Activated B cell treated with CpG ODN at 0.5 μM for 24 hours (primary cell): ENCODE measurements around the gene WFDC8. TPM values are rescaled to one million over a fixed set of nuclear protein-coding genes. Genes with fewer than 3 reads are reported as not detected.

ENCODE experiments used
- ATAC-seq: fragments of 200-7000 bp; cut with Tn5 transposase; one replicate; pipeline ENCODE4 v1.10.0; 2021; ENCODE audit warnings: low read depth, mild to moderate bottlenecking, moderate library complexity
- CTCF ChIA-PET: fragments of 350-600 bp; sonication (Branson Sonifier 250); formaldehyde crosslinking; loops from one replicate; lab custom pipeline; 2021; ENCODE audit warnings: antibody characterized with exemption; lab: Charles Lee
- POLR2A ChIA-PET: fragments of 350-600 bp; sonication (Branson Sonifier 250); formaldehyde crosslinking; loops from one replicate; lab custom pipeline; 2021; ENCODE audit warnings: antibody characterized with exemption; lab: Charles Lee
- DNase-seq: peaks from one replicate; pipeline ENCODE4 v3.0.0; 2022
- H3K27ac Mint-ChIP-seq: one replicate; pipeline ENCODE4 v1.8.0; 2020; ENCODE audit warnings: mixed read lengths
- H3K27me3 Mint-ChIP-seq: one replicate; pipeline ENCODE4 v1.8.0; 2021; ENCODE audit warnings: mixed read lengths
- H3K36me3 Mint-ChIP-seq: one replicate; pipeline ENCODE4 v1.8.0; 2021; ENCODE audit warnings: low read depth, mixed read lengths
- H3K4me1 Mint-ChIP-seq: one replicate; pipeline ENCODE4 v1.8.0; 2021; ENCODE audit warnings: mixed read lengths
- H3K4me3 Mint-ChIP-seq: one replicate; pipeline ENCODE4 v1.8.0; 2020; ENCODE audit warnings: mild to moderate bottlenecking, mixed read lengths
- H3K9me3 Mint-ChIP-seq: one replicate; pipeline ENCODE4 v1.8.0; 2020; ENCODE audit warnings: mixed read lengths
- CTCF ChIP-seq: fragments of 200-600 bp; IDR thresholded peaks from one replicate; pipeline ENCODE4 v1.8.0; 2022; ENCODE audit warnings: antibody characterized with exemption, mild to moderate bottlenecking
- intact Hi-C: fragments of 100-400 bp; cut with micrococcal nuclease; formaldehyde crosslinking; loops from one replicate; pipeline ENCODE4 v1.15.1; 2024
- total RNA-seq: library from RNA; stranded (reverse); gene quantifications from 2 replicates; pipeline ENCODE4 v1.2.3, GENCODE V29; 2022

WFDC8 gene
- not detected in 2 replicates for total RNA-seq

DNA sequence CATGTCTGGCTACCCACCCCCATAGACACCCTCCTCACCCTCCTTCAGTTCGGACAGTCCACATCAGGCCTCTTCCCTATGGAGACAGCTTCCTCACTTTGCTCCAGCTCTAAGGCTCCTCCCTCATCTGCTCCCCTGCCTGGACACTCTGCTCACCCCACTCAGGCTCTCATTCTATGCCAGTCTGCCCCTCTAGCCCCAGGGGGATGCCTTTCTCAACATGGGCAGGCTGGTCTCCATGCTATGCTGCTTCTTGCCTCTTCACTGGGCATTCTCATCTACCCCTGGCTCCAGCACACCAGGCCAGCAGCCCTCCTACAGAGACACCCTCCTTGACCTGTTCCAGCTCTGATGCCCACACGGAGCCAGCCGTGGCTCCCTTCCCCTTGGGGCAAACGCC, at the start of gene WFDC8:
TSS of gene WFDC8 (minus strand) at position 101 of the 400 bp plus-strand sequence. CDS start at position 64, 37 bp downstream.
- DNase-seq = no peak
- Mint-ChIP-seq H3K36me3 (no peaks in the 10 kb centered on the region), H3K4me3 (no peak within 1 kb of the TSS), H3K27me3 (peaks cover 28% of the 10 kb centered on the region), H3K4me1 (no peaks in the 10 kb centered on the region), H3K9me3 (no peaks in the 10 kb centered on the region), H3K27ac (no peak within 1 kb of the TSS)
- TF ChIP-seq CTCF = no peak
- intact Hi-C loops = no loop called here
- no peak for ATAC-seq
- POLR2A ChIA-PET = no interaction called here
- CTCF ChIA-PET = no interaction called here

DNA sequence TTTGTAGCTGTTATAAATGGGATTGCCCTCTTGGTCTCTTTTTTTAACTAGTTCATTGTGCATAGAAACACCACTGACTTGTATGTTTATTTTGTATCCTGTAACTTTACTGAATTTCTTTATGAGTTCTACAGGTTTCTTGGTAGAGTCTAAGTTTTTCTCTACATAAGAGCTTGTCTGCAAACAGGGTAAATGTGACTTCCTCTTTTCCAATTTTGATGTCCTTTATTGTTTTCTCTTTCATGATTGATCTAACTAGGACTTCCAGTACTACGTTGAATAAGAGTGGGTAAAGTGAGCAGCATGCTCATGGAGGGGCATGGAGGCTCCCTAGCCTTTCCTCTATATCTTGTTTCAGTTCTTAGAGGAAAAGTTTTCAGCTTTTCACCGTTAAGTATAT, 47.5 kb upstream of the WFDC8 start:
- CTCF ChIA-PET = interaction anchor here (1.0 kb wide), 1 partner anchor 145 kb away, joined by 3 read pairs; no protein-coding TSS in a partner anchor
- intact Hi-C loops = no loop called here
- no peak overlapping the region for H3K27ac Mint-ChIP-seq

GRCh38 chr20:45621593-45621992, 42.5 kb upstream of the WFDC8 start:
- Mint-ChIP-seq H3K36me3 (no peaks in the 10 kb centered on the region), H3K4me1 (no peaks in the 10 kb centered on the region), H3K4me3 (no peak overlapping the region), H3K27me3 (peaks cover 10% of the 10 kb centered on the region), H3K9me3 (peaks cover 16% of the 10 kb centered on the region), H3K27ac (no peak overlapping the region)
- ChIA-PET POLR2A (no interaction called here), CTCF (no interaction called here)
- TF ChIP-seq CTCF = no peak
- ATAC-seq (no peak), DNase-seq (no peak)
- intact Hi-C loops = no loop called here

More for the DNA sequence above, 47.5 kb upstream of the WFDC8 start:
- peaks cover 23% of the 10 kb centered on the region for H3K27me3 Mint-ChIP-seq
- no peaks in the 10 kb centered on the region for H3K36me3 Mint-ChIP-seq
- ATAC-seq (no peak), DNase-seq (no peak)
- peaks cover 13% of the 10 kb centered on the region for H3K9me3 Mint-ChIP-seq
- POLR2A ChIA-PET = no interaction called here
- H3K4me1 Mint-ChIP-seq = peaks cover 3% of the 10 kb centered on the region
- TF ChIP-seq CTCF = no peak
- H3K4me3 Mint-ChIP-seq = no peak overlapping the region

- TF ChIP-seq CTCF = no peak
- peaks cover 12% of the 10 kb centered on the region for H3K27me3 Mint-ChIP-seq
- H3K4me1 Mint-ChIP-seq = no peaks in the 10 kb centered on the region
- POLR2A ChIA-PET = no interaction called here
- CTCF ChIA-PET = interaction anchor here (0.6 kb wide), 1 partner anchor 1464 kb away, joined by 3 read pairs; no protein-coding TSS in a partner anchor
- H3K4me3 Mint-ChIP-seq = no peak overlapping the region
- ATAC-seq (no peak), DNase-seq (no peak)
- no peaks in the 10 kb centered on the region for H3K36me3 Mint-ChIP-seq
- peaks cover 4% of the 10 kb centered on the region for H3K9me3 Mint-ChIP-seq
- H3K27ac Mint-ChIP-seq = no peak overlapping the region
- intact Hi-C loops = no loop called here
These were observed 38.5 kb upstream of the WFDC8 start for GRCh38 chr20:45617591-45617990.

DNA sequence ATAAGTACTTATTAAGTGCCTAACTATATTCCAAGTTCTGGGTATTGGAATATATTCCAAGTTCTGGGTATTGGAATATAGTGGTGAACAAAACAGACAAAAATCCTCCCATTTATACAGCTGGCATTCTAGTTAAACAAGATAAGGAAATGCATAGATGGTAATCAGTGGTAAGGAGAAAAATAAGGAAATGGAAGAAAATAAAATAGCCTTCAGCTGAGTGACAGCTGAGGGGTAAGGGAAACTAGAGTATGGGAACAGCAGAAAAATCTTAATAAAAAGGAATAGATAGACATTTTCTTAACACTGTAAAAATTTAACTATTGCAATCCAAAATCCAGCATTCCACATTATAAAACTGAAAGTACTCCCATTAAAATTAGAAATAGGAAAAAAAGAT, 33.2 kb upstream of the WFDC8 start:
- Mint-ChIP-seq H3K4me3 (no peak overlapping the region), H3K4me1 (no peaks in the 10 kb centered on the region), H3K9me3 (peaks cover 1% of the 10 kb centered on the region), H3K36me3 (no peaks in the 10 kb centered on the region), H3K27me3 (peaks cover 30% of the 10 kb centered on the region), H3K27ac (no peak overlapping the region)
- POLR2A ChIA-PET = no interaction called here
- DNase-seq = no peak
- intact Hi-C loops = no loop called here
- TF ChIP-seq CTCF = no peak
- no peak for ATAC-seq
- CTCF ChIA-PET = interaction anchor here (1.1 kb wide), 1 partner anchor 20 kb away, joined by 3 read pairs; no protein-coding TSS in a partner anchor
